GM12878 (cell line): Measurements from ENCODE around the gene LENG1. TPM values are rescaled to one million over a fixed set of nuclear protein-coding genes. Genes with fewer than 3 reads are reported as not detected.

ENCODE experiments used
- BCL11A ChIP-seq: IDR thresholded peaks from 2 replicates; pipeline ENCODE4 v1.6.1; 2011; ENCODE audit warnings: low read depth, low read length
- HDGF ChIP-seq: fragments of 450-650 bp; IDR thresholded peaks from 2 replicates; pipeline ENCODE4 v1.6.1; 2016; ENCODE audit warnings: antibody characterized with exemption
- IKZF1 ChIP-seq: fragments of 450-650 bp; conservative IDR thresholded peaks from 2 replicates; pipeline ENCODE4 v1.6.1; 2017; ENCODE audit warnings: antibody characterized with exemption, mild to moderate bottlenecking
- MYB ChIP-seq: fragments of 150-350 bp; IDR thresholded peaks from 2 replicates; pipeline ENCODE4 v1.6.1; 2014; ENCODE audit warnings: mild to moderate bottlenecking, low read depth, low read length, borderline replicate concordance
- NBN ChIP-seq: fragments of 450-650 bp; IDR thresholded peaks from 2 replicates; pipeline ENCODE4 v1.6.1; 2016
- RFX5 ChIP-seq: IDR thresholded peaks from 2 replicates; pipeline ENCODE4 v1.6.1; 2011; ENCODE audit warnings: low read depth, low read length, improper control_type of control experiment
- TBL1XR1 ChIP-seq: IDR thresholded peaks from 2 replicates; pipeline ENCODE4 v1.6.1; 2012; ENCODE audit warnings: low read depth, low read length, improper control_type of control experiment
- polyA plus RNA-seq, 11 experiments: library from polyadenylated mRNA; depleted of rRNA in 4 of 11; unstranded in 6 of 11; stranded (reverse) in 5 of 11; fragments of >200 nt; fragmentation: Nextera tagmentation in 4 of 11; fragmentation: Illumina TruSeq in 1 of 11; extraction: Ambion mirVana in 4 of 11; extraction: Trizol in 1 of 11; gene quantifications; 1 replicate in 1 of 11; 2 replicates in 10 of 11; pipeline versions ENCODE4 v1.2.1 to v1.2.3, GENCODE V29; 2011 to 2016; ENCODE audit warnings: inconsistent platforms in 2 of 11, missing spikeins in 2 of 11, low read depth in 1 of 11
- total RNA-seq, 4 experiments: library from RNA; depleted of rRNA in 3 of 4; stranded (reverse); fragments of >200 nt in 3 of 4; fragmentation: Illumina TruSeq in 1 of 4; extraction: Trizol in 1 of 4; gene quantifications; 2 replicates each; pipeline versions ENCODE4 v1.2.1 to v1.2.3, GENCODE V29; 2013 to 2021
- TF ChIP-seq, protein P1 (sequence below), 3 experiments: IDR thresholded peaks in 2 of 3; conservative IDR thresholded peaks in 1 of 3; 2 replicates each; pipeline ENCODE4 v1.5.1; 2011; ENCODE audit warnings: low read depth in 3 of 3, low read length in 3 of 3, mild to moderate bottlenecking in 3 of 3, control low read depth in 2 of 3, moderate library complexity in 2 of 3, inconsistent platforms in 1 of 3, mixed read lengths in 1 of 3; ENCODE audit not compliant: control insufficient read depth in 2 of 3, insufficient read depth in 1 of 3; ENCODE audit errors: extremely low read depth in 1 of 3
- TF ChIP-seq, protein P2 (sequence below): fragments of 450-650 bp; IDR thresholded peaks from 2 replicates; pipeline ENCODE4 v1.6.1; 2016; ENCODE audit warnings: mild to moderate bottlenecking

Gene LENG1
- total and polyA plus RNA-seq, 10 of the 15 experiments (the other 5 are each of a cell fraction or from before 2014, with no cell fraction given): 0.21 to 10.8 (median 5.8) TPM

DNA sequence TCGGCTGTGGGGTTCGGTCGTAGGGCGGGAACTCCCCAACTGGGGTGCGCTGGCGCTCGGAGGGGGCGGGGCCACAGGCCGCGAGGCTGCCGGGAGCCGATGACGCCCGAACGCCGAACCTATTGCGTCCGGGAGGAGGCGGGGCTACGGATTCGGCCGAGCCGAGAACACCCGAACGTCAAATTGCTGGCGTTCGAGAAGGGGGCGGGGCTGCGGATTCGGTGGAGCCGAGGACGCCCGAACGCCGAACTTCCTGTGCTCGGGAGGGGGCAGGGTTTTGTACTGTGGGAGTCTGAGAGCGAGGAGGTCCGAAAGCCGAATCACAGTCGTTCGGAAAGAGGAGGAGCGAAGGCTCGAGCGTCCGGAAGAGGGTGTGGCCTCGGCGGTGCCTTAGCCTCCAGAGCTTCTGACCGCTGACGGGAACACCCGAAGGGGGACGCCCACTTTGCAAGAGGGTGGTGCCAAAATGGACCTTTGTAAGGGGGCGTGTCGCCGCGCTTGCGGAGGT lies 31.0 kb upstream of the LENG1 start (continued):
- TF ChIP-seq, protein P1, sequence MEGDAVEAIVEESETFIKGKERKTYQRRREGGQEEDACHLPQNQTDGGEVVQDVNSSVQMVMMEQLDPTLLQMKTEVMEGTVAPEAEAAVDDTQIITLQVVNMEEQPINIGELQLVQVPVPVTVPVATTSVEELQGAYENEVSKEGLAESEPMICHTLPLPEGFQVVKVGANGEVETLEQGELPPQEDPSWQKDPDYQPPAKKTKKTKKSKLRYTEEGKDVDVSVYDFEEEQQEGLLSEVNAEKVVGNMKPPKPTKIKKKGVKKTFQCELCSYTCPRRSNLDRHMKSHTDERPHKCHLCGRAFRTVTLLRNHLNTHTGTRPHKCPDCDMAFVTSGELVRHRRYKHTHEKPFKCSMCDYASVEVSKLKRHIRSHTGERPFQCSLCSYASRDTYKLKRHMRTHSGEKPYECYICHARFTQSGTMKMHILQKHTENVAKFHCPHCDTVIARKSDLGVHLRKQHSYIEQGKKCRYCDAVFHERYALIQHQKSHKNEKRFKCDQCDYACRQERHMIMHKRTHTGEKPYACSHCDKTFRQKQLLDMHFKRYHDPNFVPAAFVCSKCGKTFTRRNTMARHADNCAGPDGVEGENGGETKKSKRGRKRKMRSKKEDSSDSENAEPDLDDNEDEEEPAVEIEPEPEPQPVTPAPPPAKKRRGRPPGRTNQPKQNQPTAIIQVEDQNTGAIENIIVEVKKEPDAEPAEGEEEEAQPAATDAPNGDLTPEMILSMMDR (IDR thresholded peaks at IDR 0.05 in 2 of 3, conservative IDR thresholded peaks at IDR 0.05 in 1 of 3; ENCODE audit: control insufficient read depth in 2 of 3, extremely low read depth in 1 of 3, insufficient read depth in 1 of 3, low read depth in 3 of 3, low read length in 3 of 3): no peak
- TF ChIP-seq TBL1XR1 (peak; percentile 41; the same call in 1 of the 2 replicates), MYB (no peak), IKZF1 (no peak), RFX5 (peak; percentile 38; the same call in 1 of the 2 replicates), HDGF (peak; percentile 85; the same call in 1 of the 2 replicates), BCL11A (no peak), NBN (0 out of 2 replicates have a peak, but pooled peaks have one; percentile 5)
- TF ChIP-seq, protein P2, sequence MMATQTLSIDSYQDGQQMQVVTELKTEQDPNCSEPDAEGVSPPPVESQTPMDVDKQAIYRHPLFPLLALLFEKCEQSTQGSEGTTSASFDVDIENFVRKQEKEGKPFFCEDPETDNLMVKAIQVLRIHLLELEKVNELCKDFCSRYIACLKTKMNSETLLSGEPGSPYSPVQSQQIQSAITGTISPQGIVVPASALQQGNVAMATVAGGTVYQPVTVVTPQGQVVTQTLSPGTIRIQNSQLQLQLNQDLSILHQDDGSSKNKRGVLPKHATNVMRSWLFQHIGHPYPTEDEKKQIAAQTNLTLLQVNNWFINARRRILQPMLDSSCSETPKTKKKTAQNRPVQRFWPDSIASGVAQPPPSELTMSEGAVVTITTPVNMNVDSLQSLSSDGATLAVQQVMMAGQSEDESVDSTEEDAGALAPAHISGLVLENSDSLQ: peak; percentile 52; the same call in 1 of the 2 replicates
